ENCODE measurements around the gene NPY.

GRCh38 chr7:24328050-24328449 is 44.1 kb downstream of the NPY start:
- TF ChIP-seq YY1 (IDR thresholded peaks at IDR 0.05; ENCODE audit: insufficient read depth, insufficient read length): no peak
- TF ChIP-seq SUZ12 (IDR thresholded peaks at IDR 0.05; ENCODE audit: extremely low read depth, insufficient read depth, insufficient read length): no peak
